GDM1 (cell line): ENCODE measurements around the gene LIN7A.
"Not testable (repeated sequence)": the region's sequence is repeated elsewhere in the genome, so short reads cannot be mapped to it uniquely, and the experiment has no call there.

Experiments
- DNase-seq: peaks from one replicate; lab custom pipeline; 2025; lab: John Stamatoyannopoulos, UW

The LIN7A gene

GRCh38 chr12:80807640-80808288 is 130.0 kb downstream of the LIN7A start:
- no peak for DNase-seq

GRCh38 chr12:80805106-80805505 is 132.6 kb downstream of the LIN7A start:
- no peak for DNase-seq

- DNase-seq, result no peak
Observed at GRCh38 chr12:80802652-80803400, 134.9 kb downstream of the LIN7A start.

GRCh38 chr12:80798281-80798680 is 139.5 kb downstream of the LIN7A start:
- no peak for DNase-seq

DNA sequence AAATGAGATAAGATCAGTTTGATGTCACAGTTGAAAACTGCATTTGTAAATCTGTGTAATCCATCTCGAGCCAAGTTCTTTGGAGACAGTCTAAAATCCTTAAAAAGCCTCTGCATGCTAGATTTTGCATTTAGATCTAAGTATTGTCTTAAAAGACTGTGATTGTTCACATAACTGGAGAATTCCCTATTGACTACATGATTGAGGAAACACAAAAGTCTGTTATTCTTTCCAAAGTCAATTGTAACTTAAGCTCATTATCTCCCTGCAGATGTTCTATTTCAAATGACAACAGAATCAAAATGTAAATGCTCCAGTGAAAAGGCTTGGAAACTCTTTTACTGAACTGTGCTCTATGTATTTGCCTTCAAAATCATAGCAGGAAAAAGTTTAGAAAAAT is 143.2 kb downstream of the LIN7A start:
- no peak for DNase-seq

DNA sequence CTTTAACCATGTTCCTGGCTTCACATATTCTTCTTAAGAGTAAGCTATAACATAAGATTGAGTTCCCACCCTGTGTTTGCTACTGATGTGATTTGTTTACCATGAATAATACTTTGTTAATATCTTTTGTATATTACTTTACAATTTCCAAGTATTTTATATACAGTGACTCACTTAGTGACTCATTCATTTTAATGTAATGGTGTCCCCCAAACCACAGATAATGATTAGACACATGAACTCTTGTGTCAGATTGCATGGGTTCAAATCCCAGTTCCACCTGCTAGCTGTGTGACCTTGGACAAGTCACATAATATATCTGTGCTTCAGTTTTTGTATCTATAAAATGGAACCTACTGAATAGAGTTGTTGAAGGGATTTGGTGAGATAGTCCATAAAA is 144.9 kb downstream of the LIN7A start:
- no peak for DNase-seq

DNA sequence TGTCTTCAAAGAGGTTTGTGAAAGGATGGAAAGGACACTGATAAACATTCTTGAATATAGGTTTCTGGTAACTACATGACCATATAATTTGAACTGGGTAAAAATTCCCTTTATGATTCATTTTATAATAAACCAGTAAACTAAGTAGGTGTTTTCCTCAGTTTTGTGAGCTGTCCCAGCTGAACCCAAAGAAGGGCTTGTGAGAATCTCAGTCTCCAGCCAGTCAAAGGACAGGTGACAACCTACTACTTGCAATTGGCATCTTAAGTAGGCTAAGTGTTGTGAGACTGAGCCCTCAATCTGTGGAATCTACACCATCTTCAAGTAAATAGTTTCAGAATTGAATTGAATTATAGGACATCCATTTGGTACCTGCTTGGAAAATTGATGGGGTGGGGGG is 145.9 kb downstream of the LIN7A start:
- no peak for DNase-seq

GRCh38 chr12:80788407-80788806 is 149.3 kb downstream of the LIN7A start:
- DNase-seq, result not testable (repeated sequence)

- DNase-seq, result not testable (repeated sequence)
Observed at GRCh38 chr12:80782963-80783470, 154.7 kb downstream of the LIN7A start.

DNA sequence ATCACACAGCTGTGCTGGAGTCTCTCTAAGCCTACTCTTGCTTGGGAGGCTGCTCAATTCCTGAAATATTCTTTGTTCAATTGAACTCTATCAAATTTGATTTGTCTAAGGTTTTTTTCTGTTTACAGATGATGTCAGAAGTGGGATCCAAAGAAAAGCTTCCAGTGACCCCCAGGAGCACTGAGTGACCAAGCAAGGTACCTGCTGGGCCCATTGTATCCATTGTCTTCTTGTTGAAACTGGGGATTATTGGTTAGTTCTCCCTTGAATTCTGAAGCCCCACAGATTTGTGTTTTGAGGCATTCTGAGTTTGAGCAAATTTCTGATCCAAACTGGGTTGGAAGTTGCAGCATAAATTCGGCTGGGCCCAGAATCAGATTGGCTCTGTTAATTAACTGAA is 156.4 kb downstream of the LIN7A start:
- DNase-seq, result no peak

- no peak for DNase-seq
Observed at GRCh38 chr12:80780746-80781145, 157.0 kb downstream of the LIN7A start.

GRCh38 chr12:80778005-80778541 is 159.7 kb downstream of the LIN7A start:
- DNase-seq, result peak; percentile 59

- DNase-seq, result no peak
Observed at GRCh38 chr12:80777587-80777986, 160.1 kb downstream of the LIN7A start.

DNA sequence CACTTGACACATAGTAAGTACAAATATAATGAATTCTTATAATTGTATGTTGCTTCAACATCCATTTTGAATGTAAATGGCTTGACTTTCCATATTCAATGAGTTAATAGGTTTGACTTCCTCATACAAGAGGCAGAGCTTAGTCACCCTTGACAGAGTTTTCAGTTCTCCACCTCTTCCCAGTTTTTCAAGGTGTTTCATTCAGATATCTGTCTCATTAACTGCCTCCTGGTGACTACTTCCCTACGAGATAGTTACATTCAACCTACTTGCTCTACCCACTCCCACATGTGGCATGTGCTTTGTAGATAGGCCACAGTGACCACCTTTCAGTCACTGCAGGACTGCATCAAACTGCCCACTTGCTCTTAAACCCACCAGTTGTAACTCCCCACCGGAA is 161.0 kb downstream of the LIN7A start:
- DNase-seq, result no peak

GRCh38 chr12:80770958-80771357 is 166.8 kb downstream of the LIN7A start:
- DNase-seq, result no peak

DNA sequence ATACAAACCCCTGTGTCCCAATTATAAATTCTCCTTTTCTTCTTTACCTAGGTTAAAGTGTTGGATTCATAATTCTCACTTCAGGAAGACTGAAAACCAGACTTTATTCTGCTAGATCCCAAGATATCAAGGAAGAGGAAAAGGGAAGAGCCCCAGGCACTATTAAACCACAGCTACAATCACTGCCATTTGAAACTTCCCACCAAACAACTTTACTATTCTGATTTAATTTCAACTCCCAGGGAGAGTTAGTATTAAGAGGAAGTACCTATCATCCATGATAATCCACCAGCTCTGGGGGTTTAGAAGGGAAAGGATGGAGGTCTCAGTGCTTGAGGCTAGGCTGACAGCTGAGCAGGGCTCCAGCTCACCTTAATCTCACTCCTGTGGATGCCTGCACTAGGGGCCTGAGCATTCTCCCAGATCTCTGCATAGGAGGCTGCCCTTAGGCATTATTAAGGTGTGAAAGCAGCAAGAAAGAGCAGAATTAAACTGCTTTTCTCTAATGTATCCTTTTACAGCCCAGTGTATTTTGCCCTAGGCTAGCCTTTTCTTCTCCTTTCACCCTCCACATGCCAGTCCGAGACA is 168.1 kb downstream of the LIN7A start:
- DNase-seq, result no peak

DNA sequence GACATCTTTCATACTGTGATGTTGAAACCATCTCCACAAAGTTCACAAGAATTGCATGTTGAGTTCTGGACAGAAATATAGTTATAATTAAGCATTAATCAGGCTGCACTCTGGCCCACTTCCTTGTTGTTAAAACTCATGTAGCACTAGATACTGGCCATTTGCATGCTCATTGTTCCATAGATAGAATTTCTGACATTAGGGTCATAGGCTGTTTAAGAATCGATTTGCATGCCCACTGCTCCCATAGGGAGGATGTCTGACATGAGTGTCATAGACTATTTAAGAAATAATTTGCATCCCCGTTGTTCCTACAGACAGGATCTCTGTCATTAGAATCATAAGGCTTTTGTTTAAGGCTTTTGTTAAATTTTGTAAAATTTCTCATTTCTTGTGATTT is 170.8 kb downstream of the LIN7A start:
- DNase-seq, result no peak

DNA sequence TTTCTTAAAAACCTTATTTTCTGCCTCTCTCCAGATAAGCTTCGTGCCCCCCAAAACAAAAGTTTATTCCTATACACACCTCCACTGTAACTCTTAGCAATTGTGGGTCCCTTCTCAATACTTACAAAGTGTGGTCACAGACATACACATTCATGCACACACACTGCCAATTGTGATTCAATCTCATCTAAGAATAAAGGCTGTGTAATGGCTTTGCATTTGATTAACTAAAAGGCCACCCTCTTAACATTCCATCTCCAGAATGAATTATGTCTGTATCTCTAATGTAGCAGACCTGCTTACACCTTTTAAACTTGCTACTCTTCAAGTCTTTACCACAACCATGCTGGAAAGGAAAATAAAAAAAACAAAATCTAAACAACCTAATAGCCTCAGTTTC is 171.5 kb downstream of the LIN7A start:
- DNase-seq, result no peak

- no peak for DNase-seq
Observed at GRCh38 chr12:80763874-80764273, 173.9 kb downstream of the LIN7A start.

DNA sequence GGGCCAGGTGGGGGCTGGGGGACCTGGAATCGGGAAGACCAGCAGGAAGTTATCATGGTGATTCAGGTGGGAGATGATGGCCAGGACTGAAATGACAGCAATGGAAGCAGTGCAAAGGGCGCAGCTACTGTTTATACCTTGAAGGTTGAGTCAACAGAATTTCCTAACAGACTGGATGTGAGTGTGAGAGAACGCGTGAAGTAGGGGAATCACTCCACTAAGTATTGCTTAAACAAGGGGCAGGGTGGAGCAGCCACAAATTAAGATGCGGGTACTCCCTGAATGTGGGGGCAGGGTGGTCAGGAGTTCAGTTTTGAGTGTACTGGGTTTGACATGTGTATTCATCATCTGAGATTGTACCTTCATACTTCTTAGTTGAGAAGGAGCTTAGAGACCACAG is 175.9 kb downstream of the LIN7A start:
- no peak for DNase-seq

- DNase-seq, result no peak
Observed at GRCh38 chr12:80756875-80757274, 180.9 kb downstream of the LIN7A start.

DNA sequence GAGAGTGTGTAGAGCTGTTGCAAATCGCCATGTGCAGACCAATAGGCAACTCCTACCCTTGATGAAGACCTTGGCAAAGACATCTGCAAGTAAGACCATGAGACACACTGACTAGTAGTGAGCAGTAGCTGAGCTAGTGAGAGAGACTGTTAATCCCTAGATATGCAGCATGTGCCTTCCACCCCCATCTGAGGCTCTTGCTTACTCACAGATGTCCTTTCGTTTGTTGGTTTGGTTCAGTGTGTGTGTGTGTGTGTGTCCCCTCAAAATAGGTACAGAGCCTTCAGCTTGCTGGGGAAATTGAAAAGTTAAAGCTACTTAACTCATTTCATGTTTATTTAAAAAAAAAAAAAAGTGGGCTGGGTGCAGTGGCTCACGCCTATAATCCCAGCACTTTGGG is 183.5 kb downstream of the LIN7A start:
- DNase-seq, result no peak

- DNase-seq, result no peak
Observed at GRCh38 chr12:80752464-80752863, 185.3 kb downstream of the LIN7A start.
